Progenitor cell of endocrine pancreas (in vitro differentiated cells): ENCODE measurements around the gene PRSS8. TPM values are rescaled to one million over a fixed set of nuclear protein-coding genes. Genes with fewer than 3 reads are reported as not detected.
"Not testable (repeated sequence)": the region's sequence is repeated elsewhere in the genome, so short reads cannot be mapped to it uniquely, and the experiment has no call there.

Experiments
- DNase-seq: peaks from one replicate; pipeline ENCODE4 v3.0.0; 2021; ENCODE audit warnings: low spot score; ENCODE audit not compliant: unreplicated experiment
- H3K27ac Mint-ChIP-seq: 2 replicates; pipeline ENCODE4 v1.8.0; 2021; ENCODE audit warnings: mild to moderate bottlenecking, moderate library complexity, mixed read lengths
- H3K27me3 Mint-ChIP-seq: 2 replicates; pipeline ENCODE4 v1.8.0; 2021; ENCODE audit warnings: mixed read lengths
- H3K36me3 Mint-ChIP-seq: 2 replicates; pipeline ENCODE4 v1.8.0; 2022; ENCODE audit warnings: mixed read lengths; ENCODE audit not compliant: insufficient read depth
- H3K4me1 Mint-ChIP-seq: 2 replicates; pipeline ENCODE4 v1.8.0; 2021; ENCODE audit warnings: low read depth, mixed read lengths
- H3K4me3 Mint-ChIP-seq: 2 replicates; pipeline ENCODE4 v1.8.0; 2021; ENCODE audit warnings: low read depth, mild to moderate bottlenecking, moderate library complexity, mixed read lengths
- H3K9me3 Mint-ChIP-seq: 2 replicates; pipeline ENCODE4 v1.8.0; 2021; ENCODE audit warnings: low read depth, mixed read lengths
- total RNA-seq: library from RNA; stranded (reverse); gene quantifications from 2 replicates; pipeline ENCODE4 v1.2.1, GENCODE V29; 2021
- TF ChIP-seq, protein P1 (sequence below): fragments of 200-600 bp; sonication (generic); IDR thresholded peaks from one replicate; pipeline ENCODE4 v1.5.0; 2021; ENCODE audit warnings: antibody characterized with exemption, mild to moderate bottlenecking; ENCODE audit not compliant: unreplicated experiment

The PRSS8 gene
- total RNA-seq, 1 donor from 2014 or later = 111 TPM

DNA sequence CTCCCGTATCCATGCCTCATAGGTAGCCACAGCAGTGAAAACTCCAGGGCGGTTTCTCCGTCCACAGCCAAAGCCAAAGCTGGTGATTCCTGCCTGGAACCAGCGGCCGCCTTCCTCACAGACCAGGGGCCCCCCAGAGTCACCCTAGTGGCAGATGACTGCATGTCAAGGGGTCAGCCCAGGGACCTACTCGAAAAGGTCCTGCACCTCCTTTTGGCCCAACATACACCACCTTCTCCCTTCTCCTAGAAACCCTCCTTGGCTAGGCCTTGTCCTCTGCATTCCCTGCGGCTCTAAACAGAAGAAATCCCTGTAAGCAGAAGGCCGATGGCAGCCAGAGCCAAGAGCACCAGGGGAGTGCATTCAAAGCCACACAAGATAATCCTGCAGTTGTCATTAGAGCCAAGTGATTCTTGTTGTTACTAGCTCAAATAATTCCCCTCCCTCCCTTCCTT, 8.2 kb upstream of the PRSS8 start:
- H3K27ac Mint-ChIP-seq = no peak overlapping the region
- TF ChIP-seq, protein P1, sequence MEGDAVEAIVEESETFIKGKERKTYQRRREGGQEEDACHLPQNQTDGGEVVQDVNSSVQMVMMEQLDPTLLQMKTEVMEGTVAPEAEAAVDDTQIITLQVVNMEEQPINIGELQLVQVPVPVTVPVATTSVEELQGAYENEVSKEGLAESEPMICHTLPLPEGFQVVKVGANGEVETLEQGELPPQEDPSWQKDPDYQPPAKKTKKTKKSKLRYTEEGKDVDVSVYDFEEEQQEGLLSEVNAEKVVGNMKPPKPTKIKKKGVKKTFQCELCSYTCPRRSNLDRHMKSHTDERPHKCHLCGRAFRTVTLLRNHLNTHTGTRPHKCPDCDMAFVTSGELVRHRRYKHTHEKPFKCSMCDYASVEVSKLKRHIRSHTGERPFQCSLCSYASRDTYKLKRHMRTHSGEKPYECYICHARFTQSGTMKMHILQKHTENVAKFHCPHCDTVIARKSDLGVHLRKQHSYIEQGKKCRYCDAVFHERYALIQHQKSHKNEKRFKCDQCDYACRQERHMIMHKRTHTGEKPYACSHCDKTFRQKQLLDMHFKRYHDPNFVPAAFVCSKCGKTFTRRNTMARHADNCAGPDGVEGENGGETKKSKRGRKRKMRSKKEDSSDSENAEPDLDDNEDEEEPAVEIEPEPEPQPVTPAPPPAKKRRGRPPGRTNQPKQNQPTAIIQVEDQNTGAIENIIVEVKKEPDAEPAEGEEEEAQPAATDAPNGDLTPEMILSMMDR = no peak
- no peaks in the 10 kb centered on the region for H3K36me3 Mint-ChIP-seq
- peaks cover 36% of the 10 kb centered on the region for H3K27me3 Mint-ChIP-seq
- peaks cover 11% of the 10 kb centered on the region for H3K4me1 Mint-ChIP-seq
- H3K9me3 Mint-ChIP-seq = no peaks in the 10 kb centered on the region
- no peak overlapping the region for H3K4me3 Mint-ChIP-seq
- DNase-seq = no peak

DNA sequence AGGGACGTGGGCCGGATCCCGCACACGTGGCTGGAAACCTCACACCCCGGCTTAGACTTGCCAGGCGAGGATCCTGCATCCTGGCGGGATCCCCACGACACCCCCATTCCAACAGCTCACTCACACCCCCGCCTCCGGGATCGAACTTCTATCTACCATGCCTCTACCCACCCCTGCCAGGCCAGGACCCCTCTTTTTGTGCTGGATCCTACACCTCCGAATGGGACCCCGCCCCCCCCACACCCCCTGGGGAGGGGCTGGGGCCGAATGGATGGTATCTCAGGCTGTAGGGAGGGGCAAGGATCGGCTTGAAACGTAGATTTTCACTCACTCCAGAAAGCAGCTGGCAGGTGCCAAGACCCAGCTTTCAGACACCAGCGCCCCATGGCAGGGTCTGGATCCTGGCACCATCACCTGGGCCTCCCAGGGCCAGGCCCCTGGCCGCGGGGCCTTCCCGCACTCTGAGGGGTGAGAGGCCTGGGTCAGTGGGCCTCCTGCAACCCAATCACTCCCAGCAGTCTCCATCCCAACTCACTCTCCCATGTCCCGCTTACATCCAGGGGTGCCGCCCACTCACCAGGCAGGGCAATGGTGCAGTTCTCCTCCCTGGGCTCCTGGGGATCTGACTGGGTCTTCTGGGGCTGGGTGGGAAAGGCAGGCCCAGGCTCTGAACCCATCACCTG, 7.6 kb upstream of the PRSS8 start:
- peaks cover 17% of the 10 kb centered on the region for H3K4me1 Mint-ChIP-seq
- no peak overlapping the region for H3K27ac Mint-ChIP-seq
- no peak for DNase-seq
- TF ChIP-seq, protein P1 = no peak
- no peaks in the 10 kb centered on the region for H3K36me3 Mint-ChIP-seq
- H3K9me3 Mint-ChIP-seq = no peaks in the 10 kb centered on the region
- H3K4me3 Mint-ChIP-seq = no peak overlapping the region
- H3K27me3 Mint-ChIP-seq = peaks cover 33% of the 10 kb centered on the region

DNA sequence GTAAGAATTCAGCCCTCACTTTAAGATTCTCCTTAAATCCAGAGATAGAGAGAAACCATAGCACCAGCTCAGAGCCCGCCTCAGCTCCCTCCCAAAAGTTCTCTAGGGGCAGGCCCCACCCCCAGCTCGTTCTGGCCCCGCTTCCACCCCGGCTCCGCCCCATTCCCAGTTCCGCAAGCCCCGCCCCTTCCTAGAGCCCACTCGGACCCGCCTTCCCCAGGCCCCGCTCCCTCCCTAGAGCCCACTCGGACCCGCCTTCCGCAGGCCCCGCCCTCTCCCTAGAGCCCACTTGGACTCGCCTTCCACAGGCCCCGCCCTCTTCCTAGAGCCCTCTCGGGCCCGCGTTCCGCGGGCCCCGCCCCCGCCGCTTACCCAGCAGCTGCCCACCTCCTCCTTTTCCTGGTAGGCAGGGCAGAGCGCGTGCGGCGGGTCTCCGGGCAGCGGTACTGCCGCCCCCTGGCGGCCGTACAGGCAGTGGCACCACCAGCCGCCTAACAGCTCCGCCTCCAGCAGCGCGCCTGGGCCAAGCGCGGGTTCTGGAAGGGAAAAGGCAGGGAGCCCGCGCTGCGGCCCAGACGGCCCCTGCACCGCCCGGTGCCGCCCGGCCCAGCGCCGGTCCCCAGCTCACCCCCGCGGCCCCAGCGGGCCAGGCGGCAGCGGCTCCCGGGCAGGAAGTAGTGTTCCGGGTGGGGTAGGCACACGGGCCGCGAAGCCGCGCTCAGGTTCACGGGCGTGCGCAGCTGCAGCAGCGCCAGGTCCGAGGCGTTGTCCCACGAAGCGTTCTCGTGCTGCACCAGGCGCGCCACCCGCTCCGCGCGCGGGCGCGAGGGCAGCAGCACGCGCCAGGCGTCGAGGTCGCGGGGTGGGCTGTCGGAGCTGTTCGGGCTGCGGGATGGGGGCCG, 6.8 kb upstream of the PRSS8 start:
- Mint-ChIP-seq H3K36me3 (no peaks in the 10 kb centered on the region), H3K4me3 (peak overlapping the region; percentile 69), H3K27ac (peak overlapping the region; percentile 91), H3K27me3 (peaks cover 26% of the 10 kb centered on the region), H3K9me3 (no peaks in the 10 kb centered on the region), H3K4me1 (peaks cover 17% of the 10 kb centered on the region)
- peak; percentile 98 for DNase-seq
- TF ChIP-seq, protein P1 = peak; percentile 97

DNA sequence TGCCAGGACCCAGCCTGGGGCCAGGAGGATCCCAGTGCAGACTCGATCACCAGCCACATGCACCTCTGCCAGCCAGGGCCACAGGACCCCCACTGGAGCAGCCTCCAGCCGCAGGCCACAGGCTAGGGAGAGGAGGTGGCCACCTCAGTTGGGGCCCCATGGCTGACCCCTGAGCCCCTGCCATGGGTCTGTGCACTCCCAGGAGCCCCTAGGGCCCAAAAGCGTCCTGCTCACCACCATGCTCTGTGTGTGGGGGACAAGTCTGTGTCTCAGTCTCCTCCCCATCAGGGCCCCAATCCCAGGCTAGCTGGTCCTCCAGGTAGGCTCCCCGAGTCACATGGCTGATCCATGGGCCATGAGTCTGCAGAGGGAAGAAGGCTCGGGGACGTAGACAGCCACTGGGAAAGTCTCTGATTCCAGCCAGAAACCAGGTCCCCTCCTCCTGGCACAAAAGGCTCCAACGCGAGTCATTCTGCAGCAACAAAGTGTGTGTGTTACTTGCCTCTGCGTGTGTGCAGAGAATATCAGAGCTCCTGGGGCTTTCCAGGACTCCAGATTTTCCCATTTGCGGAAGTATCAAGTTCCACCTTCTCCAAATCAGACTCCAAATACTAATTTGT, 6.1 kb upstream of the PRSS8 start:
- TF ChIP-seq, protein P1 = no peak
- Mint-ChIP-seq H3K36me3 (no peaks in the 10 kb centered on the region), H3K27me3 (peaks cover 18% of the 10 kb centered on the region), H3K9me3 (no peaks in the 10 kb centered on the region), H3K4me3 (peak overlapping the region; percentile 69), H3K4me1 (peaks cover 17% of the 10 kb centered on the region), H3K27ac (peak overlapping the region; percentile 91)
- DNase-seq = no peak

DNA sequence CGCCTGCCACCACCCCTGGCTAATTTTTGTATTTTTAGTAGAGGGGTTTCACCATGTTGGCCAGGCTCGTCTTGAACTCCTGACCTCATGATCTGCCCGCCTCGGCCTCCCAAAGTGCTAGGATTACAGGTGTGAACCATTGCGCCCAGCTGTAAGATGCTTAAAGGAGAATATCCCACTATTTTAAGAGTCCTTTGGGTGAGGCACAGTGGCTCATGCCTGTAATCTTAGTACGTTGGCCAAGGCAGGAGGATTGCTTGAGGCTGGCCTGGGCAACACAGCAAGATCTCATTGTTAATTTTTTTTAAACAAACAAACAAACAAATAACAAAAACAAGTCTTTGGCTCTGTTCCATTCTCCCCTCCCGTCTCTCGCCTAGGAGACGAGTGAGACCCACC, 5.5 kb upstream of the PRSS8 start:
- H3K27ac Mint-ChIP-seq, H3K36me3 Mint-ChIP-seq, H3K9me3 Mint-ChIP-seq, DNase-seq, H3K4me3 Mint-ChIP-seq: not testable (repeated sequence)
- H3K4me1 Mint-ChIP-seq = peaks cover 20% of the 10 kb centered on the region
- H3K27me3 Mint-ChIP-seq = peaks cover 13% of the 10 kb centered on the region
